HG02798 (cell line): ENCODE results near the gene ANAPC1.
"Not testable (repeated sequence)": the region's sequence is repeated elsewhere in the genome, so short reads cannot be mapped to it uniquely, and the experiment has no call there.

Source experiments
- ATAC-seq: cut with Tn5 transposase; IDR thresholded peaks from one replicate; pipeline ENCODE4 v1.9.1; 2021; ENCODE audit warnings: mild to moderate bottlenecking; ENCODE audit not compliant: unreplicated experiment, poor library complexity

ANAPC1 gene, protein sequence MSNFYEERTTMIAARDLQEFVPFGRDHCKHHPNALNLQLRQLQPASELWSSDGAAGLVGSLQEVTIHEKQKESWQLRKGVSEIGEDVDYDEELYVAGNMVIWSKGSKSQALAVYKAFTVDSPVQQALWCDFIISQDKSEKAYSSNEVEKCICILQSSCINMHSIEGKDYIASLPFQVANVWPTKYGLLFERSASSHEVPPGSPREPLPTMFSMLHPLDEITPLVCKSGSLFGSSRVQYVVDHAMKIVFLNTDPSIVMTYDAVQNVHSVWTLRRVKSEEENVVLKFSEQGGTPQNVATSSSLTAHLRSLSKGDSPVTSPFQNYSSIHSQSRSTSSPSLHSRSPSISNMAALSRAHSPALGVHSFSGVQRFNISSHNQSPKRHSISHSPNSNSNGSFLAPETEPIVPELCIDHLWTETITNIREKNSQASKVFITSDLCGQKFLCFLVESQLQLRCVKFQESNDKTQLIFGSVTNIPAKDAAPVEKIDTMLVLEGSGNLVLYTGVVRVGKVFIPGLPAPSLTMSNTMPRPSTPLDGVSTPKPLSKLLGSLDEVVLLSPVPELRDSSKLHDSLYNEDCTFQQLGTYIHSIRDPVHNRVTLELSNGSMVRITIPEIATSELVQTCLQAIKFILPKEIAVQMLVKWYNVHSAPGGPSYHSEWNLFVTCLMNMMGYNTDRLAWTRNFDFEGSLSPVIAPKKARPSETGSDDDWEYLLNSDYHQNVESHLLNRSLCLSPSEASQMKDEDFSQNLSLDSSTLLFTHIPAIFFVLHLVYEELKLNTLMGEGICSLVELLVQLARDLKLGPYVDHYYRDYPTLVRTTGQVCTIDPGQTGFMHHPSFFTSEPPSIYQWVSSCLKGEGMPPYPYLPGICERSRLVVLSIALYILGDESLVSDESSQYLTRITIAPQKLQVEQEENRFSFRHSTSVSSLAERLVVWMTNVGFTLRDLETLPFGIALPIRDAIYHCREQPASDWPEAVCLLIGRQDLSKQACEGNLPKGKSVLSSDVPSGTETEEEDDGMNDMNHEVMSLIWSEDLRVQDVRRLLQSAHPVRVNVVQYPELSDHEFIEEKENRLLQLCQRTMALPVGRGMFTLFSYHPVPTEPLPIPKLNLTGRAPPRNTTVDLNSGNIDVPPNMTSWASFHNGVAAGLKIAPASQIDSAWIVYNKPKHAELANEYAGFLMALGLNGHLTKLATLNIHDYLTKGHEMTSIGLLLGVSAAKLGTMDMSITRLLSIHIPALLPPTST (N-terminal part only)

DNA sequence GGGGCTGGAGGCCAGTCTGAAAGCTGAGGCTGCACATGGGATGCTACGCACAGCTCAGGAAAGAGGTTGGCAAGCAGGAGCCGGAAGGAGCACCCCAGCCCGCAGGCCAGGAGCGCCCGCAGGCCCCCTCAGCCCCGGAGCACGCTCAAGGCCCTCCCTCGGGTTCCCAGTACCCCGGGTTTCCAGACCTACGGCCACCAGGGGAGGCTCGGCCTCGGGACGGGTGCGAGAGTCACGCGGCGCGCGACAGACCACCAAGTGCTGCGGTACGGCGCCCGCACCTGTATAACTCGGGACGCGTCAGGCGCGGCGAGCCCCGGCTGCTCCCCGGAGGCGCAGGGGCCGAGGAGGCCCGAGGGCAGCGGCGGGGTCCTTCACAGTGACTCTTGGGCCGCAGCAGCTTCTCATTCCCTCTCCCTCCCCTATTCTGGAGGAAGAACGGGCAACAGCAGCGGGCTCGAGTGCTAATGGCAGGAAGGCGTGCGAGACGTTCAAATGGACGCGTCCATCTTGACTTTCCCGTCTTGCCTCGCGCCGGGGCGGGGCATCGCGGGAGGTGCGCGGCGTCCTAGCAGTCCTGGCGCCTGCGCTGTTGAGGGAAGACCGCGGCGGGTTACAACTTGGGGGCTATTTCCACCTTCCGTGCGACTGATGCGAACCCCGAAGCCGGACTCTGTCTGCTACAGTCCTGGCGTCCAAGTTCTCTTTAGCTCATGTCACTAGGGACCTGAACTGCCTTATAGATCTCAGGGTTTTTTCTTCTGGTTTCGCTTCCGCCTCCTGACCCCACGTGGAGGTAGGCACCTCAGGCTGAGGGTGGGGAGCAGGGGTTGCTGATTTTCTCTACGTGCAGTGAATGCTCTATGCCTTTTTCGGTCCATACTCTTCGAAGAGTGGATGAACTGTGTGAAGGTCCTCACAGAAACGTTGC is at the start of gene ANAPC1:
Gene ANAPC1, minus strand, starts transcription at position 533 of the 931 bp plus-strand sequence. CDS start 3,368 bp downstream, outside the sequence.
- peak; percentile 87 for ATAC-seq

DNA sequence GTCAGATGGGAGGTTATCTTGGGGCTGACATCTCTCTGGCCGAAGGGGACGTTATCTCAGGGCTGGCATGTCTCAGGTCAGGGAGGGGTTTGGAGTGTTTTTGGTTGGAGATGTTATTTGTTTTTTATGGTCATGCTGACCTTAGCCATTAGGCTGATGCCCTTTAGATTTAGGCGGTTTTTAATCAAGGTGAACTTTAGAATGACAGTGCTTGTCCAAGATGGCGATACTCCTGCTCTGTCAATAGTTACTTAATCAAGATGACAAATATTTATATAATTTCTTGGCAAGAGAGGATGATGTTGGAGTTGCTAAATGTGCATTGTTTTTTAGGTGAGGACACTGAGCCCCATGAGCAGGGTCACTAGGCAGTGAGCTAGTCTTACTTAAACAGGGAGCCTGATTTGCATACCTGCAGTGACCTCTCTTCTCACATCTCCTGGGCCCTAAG is 48.9 kb upstream of the ANAPC1 start:
- ATAC-seq, result no peak

DNA sequence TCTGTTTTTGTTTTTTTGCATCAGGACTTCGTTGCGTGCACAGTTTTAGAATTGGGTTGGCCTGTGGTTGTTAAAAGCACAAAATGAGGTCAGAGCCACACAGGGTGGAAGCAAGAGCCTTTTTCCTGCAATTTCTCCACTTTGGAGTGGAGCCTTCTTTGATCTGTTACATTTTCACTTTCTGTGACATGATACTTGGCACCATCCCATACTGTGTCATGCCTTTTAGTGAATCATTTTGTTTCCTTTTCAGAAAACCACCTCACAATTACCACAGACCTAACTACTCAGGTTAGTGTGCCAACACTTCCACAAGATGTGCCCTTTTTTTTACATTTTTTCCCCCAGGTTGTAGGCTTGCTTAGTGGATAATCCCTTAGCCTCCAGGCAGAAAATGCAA is 46.9 kb upstream of the ANAPC1 start:
- no peak for ATAC-seq

DNA sequence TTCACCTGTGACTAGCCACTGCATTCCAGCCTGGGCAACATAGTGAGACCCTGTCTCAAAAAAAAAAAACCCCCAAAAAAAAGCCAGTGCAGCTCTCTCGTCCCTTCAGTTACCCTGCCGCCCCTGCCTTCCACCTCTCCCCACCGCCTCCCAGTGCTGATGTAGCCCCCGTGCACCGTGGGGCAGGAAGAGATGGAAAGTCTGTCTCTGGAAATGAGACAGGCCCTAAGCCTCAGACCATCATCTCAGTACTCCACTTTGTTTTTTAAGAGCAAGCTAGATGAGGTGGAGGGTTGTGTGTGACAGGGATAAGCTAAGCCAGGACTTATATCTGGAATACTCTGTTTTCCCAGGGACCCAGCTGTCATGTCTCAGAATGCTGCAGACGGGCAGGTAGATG is 46.4 kb upstream of the ANAPC1 start:
- no peak for ATAC-seq

DNA sequence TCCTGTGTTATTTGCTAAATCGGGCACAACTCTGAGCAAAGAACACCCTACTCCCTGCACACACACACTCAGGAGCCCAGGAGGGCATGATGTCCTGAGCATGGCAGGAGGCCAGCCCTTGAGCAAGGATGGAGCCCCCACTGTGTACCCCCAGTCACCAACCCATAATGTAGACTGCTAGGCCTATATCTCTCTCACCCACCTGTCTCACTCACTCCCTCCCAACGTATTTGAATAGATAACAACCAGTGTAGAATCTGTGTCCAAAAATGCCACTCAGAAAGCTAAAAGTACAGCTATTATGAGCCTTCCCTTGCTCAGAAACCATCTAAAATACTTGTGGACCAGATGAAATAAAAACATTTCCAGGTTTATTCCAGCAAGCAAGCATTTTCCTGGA is 43.7 kb upstream of the ANAPC1 start:
- ATAC-seq, result no peak

DNA sequence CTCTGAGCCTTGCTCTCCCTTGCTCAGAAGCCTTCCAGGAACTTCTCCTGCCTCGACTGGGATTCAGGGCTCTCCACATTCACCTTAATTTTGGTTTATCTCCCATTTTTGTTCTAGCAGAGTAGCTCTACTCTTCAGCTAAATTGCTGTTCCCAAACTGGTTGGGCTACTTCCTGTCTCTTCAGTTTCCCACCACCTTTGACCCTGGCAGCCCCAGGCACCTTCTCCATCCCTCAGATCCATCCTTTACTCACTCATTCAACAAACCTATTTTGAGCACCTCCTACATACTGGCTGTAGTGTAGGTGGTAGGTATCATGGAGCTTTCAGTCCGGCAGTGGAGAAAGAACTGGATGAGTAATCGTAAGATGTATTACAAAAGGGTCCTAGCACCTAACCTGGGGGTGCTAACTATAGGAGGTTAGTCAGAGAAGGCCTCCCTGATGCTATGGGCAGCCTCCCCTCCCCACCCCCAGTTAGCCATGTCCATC is 40.7 kb upstream of the ANAPC1 start:
- ATAC-seq, result no peak

DNA sequence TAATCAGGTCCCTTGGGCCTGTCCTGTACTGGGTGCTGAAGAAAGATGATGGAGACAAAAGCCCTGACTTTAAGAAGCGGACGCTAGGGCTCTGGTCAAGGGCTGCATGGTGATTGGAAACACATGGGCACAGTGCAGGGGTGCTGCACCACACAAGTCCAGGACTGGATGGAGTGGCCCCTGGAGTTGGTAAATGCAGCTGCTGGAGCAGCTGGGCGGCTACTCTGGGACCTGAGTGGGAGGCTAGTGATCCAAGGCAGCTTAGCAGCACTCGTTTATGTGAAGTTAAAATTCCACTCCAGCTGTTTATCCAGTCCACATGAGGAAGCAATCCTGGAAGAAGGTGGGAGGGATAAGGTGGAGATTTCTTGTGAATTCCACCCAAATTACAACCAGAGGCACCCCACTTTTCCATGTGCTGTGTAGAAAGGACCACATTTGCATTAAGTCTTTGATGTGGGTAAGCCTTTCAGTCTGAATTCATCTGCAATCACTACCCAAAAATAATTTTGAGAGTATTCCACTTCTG is 39.3 kb upstream of the ANAPC1 start:
- no peak for ATAC-seq

DNA sequence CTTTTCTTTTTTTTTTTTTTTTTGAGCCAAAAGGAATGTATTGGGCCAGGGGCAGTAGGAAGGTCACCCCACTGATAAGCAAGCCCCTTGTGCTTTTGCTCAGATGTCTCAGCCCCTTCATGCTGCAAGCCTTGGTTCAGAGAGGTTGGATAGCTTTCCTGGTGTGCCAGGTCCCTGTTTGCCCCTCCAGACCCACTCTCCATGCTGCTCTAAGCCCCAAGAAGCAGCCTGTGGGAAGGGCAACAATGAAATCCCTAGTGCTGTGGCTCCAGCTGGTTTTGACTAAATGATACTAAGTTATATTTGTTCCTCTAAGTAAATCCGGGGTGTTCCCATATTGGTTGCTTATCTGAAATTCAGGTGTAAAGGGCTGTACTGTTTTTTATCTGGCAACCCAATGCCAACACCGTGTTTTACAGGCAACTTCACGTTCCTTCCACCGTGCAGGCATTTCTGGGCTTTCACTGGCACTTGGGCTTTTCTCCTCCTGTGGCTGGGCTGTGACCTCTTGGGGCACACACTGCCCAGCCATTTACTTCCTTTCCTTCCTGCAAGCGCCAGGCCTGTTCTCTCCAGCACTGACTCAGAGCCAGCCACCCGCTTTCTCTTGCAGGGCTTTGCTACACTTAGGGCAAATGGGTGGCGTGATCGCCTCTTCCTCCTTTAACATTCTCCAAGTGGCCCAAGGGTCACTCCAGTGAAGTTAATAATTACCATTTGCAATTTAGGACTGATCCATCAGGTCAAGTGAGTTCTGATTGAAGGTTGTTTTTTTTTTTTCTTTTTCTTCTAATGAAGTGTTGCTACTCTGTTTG is 36.0 kb upstream of the ANAPC1 start:
- ATAC-seq, result no peak

DNA sequence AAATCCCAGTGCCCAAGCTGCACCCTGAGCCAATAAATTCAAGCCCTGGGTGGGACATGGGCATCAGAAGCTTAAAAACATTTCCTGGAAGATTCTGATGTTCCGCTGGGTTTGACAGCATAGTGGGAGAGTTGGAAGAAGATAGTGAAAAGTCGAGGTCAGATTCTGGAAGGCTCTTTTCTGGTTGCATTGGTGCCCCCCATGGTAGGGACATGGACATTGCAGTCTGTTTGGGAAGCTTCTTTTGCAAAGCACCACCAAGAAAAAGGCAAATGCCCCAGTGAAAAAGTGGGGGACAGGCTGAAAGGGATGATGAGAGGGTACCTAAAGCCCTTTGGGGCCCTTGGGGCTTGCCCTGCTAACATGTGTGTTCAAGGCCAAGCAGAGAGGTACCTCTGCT is 35.4 kb upstream of the ANAPC1 start:
- no peak for ATAC-seq

DNA sequence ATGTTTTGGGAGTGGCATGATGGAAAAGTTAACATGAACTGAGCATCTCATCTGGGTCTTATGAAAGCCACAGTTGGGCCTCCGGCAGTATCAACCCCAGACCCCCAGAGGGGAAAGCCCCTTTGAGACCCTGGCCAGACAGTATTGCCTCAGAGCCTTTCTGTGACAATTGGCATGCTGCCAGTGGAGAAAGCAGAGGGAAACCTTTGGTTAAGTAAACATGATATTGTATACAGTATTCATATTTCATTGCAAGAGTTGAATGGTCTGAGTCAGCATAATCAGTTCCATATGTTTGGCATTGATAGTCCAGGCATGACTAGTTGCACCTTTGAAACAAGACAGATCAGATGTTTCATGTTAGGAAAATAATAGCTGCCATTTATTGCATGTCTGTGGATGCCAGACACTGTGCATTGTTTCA is 34.4 kb upstream of the ANAPC1 start:
- ATAC-seq, result no peak

DNA sequence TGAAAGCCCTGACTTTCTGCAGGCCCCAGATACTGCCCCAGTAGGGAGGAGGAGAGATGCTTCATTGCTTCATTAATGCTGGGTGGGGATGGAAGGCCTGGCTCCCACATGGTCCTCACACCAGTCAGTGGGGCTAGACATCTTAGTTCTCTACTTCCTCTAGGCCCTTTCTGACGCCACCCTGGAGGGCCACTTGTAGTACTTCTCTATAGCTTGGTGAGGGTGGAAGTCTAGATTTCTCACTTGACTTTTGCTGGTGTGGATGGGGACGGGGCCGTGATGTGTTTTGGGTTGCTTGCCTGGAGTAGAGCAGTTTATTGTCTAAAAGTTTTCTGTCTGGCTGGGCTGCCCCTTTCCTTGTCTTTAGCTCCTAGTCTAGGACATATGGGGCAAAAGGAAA is 33.1 kb upstream of the ANAPC1 start:
- ATAC-seq, result no peak

DNA sequence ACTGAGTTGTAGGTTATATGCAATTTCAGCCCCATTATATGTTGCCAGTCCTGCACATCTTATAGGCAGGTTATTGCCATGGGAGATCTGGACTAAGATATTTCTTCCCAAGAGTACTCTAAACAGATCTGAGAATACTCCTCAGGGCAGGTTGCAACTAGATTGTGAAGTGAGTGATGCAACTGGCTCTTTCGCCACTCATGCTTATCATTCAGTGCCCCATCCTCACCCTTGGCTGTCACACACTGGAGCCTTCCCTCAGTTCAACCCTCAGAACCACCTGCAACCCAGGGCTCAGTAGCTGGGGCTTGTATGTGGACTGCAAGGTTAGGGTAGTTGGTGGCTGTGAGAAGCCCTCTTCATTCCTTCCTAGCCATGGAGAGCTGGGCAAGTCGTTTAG is 28.6 kb upstream of the ANAPC1 start:
- no peak for ATAC-seq

DNA sequence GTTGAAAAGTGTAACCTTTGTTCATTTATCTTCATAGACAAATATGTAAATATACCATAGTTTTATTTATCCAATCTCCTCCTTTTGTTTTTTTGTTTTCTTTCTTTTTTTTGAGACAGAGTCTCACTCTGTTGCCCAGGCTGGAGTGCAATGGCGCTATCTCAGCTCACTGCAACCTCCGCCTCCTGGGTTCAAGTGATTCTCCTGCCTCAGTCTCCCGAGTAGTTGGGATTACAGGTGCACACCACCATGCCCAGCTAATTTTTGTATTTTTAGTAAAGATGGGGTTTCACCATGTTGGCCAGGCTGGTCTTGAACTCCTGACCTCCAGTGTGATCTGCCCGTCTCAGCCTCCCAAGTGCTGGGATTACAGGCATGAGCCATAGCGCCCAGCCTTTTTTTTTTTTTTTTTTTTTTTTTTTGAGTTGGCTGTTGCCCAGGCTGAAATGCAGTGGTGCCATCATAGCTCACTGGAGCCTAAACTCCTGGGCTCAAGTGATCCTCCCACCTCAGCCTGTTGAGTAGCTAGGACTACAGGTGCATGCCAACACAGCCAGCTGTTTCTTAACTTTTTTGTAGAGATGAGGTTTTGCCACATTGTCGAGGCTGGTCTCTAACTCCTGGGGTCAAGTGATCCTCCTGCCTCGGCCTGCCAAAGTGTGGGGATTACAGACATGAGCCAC is 27.4 kb upstream of the ANAPC1 start:
- not testable (repeated sequence) for ATAC-seq

DNA sequence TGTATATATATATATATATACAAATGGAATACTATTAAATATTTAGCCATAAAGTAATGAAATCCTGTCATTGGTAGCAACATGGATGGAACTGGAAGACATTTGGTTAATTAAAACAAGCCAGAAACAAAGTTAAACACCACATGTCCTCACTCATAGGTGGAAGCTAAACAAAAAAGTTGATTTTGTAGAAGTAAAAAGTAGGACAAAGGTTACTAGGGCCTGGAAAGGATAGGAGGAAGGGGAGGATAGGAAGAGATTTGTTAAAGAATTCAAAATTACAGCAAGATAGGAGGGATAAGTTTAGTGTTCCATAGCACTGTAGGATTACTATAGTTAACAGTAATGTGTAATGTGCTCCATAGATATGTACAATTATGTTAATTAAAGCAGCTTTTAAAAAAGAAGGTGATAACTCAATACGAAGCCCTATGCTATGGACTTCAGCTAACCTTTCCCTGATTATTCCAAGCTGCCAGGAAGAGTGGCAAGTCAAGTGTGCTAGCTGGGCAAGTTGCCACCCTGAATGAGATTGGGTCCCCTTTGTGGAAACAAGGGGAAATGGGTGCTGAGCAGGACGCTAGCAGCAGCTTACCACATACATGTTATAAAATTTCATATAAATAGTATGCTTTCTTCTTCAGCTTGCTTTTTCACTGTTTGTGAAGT is 26.8 kb upstream of the ANAPC1 start:
- no peak for ATAC-seq

DNA sequence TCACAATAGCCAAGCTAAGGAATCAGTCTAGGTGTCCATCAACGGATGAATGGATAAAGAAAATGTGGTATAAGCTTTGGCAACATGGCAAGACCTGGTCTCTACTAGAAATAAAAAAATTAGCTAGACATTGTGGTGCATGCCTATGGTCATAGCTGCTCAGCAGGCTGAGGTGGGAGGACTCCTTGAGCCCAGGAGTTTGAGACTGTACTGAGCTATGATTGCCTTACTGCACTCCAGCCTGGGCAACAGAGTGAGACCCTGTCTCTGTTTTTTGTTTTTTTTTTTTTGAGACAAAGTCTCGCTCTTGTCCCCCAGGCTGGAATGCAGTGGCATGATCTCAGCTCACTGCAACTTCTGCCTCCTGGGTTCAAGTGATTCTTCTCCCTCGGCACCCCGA is 26.0 kb upstream of the ANAPC1 start:
- not testable (repeated sequence) for ATAC-seq

DNA sequence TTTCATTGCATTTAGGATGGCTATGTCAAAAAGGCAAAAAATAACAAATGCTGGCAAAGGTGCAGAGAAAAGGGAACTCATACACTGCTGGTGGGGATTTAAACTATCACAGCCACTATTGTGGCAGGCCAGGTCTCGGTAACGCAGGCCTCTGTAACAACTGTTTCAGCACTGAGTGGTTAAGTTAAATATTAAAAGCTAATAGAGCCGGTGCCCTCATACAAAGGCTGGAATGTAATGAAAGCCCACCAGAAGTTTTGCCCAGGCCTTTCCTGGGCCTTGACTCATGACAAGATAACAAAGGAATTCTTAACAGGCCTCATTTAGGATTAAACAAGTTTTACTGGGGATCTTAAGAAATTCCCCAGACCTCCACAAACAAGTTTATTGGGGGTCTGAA is 25.1 kb upstream of the ANAPC1 start:
- no peak for ATAC-seq

DNA sequence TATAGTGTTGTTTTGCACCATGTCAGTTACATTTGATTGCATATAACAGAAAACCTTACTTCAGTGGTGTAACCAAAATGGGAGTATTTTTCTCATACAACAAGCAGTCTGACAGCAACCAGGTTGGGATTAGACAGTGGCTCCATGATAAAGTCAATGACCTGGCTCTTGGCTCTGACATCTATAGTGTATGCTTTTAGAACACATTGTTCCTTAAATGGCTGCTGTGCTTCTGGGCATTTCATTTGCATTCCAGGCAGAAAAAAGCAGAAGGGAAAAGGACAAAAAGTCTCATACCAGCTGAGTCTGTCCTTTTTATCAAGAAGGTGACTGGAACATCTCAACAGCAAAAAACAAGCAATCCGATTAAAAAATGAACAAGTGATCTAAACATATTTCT is 24.6 kb upstream of the ANAPC1 start:
- ATAC-seq, result no peak
